Measurements from ENCODE around the gene ADGRE3. TPM values are rescaled to one million over a fixed set of nuclear protein-coding genes. Genes with fewer than 3 reads are reported as not detected.

ADGRE3 gene
- total RNA-seq, 1 donor from 2014 or later, result not detected

GRCh38 chr19:14682084-14682483 is 7.4 kb upstream of the ADGRE3 start:
- Mint-ChIP-seq H3K9me3 (ENCODE audit: unreplicated experiment) (no peaks in the 10 kb centered on the region), H3K27ac (ENCODE audit: unreplicated experiment) (no peak overlapping the region), H3K36me3 (ENCODE audit: low read depth, unreplicated experiment) (no peaks in the 10 kb centered on the region), H3K27me3 (ENCODE audit: low read depth, unreplicated experiment) (peaks cover 18% of the 10 kb centered on the region), H3K4me1 (ENCODE audit: low read depth, unreplicated experiment) (no peaks in the 10 kb centered on the region), H3K4me3 (ENCODE audit: unreplicated experiment) (no peak overlapping the region)
- no peak for FAIRE-seq
- DNase-seq (ENCODE audit: low read depth), result no peak
- H3K4me3 ChIP-seq (ENCODE audit: insufficient read depth, low read depth, low read length), result no peak overlapping the region
- no peak for TF ChIP-seq CTCF (IDR thresholded peaks at IDR 0.05; ENCODE audit: insufficient read depth, low read depth, low read length)
- TF ChIP-seq EZH2 (IDR thresholded peaks at IDR 0.05; ENCODE audit: insufficient read depth, low read length), result no peak
- no peak overlapping the region for H3K27ac ChIP-seq (ENCODE audit: low read depth, low read length)
- H3K79me2 ChIP-seq (ENCODE audit: insufficient read depth, low read length), result no peaks in the 10 kb centered on the region
- H2AFZ ChIP-seq (ENCODE audit: low read depth, low read length), result no peak overlapping the region
- H3K4me1 ChIP-seq (ENCODE audit: insufficient read depth, low read length), result no peaks in the 10 kb centered on the region
- H3K9me3 ChIP-seq (ENCODE audit: insufficient read depth, low read depth, low read length), result no peaks in the 10 kb centered on the region
- no peak overlapping the region for H3K9ac ChIP-seq (ENCODE audit: low read length)
- no peaks in the 10 kb centered on the region for H3K27me3 ChIP-seq (ENCODE audit: insufficient read depth, low read length)
- no peaks in the 10 kb centered on the region for H3K36me3 ChIP-seq (ENCODE audit: insufficient read depth, low read length)
- H3K4me2 ChIP-seq (ENCODE audit: low read length), result no peak overlapping the region
- no peaks in the 10 kb centered on the region for H4K20me1 ChIP-seq (ENCODE audit: insufficient read depth, low read length)

- no peak overlapping the region for H3K4me3 Mint-ChIP-seq (ENCODE audit: unreplicated experiment)
- Histone ChIP-seq H3K4me2 (ENCODE audit: low read length) (no peak overlapping the region), H4K20me1 (ENCODE audit: insufficient read depth, low read length) (no peaks in the 10 kb centered on the region), H2AFZ (ENCODE audit: low read depth, low read length) (no peak overlapping the region), H3K27me3 (ENCODE audit: insufficient read depth, low read length) (no peaks in the 10 kb centered on the region), H3K9me3 (ENCODE audit: insufficient read depth, low read depth, low read length) (no peaks in the 10 kb centered on the region), H3K4me3 (ENCODE audit: insufficient read depth, low read depth, low read length) (no peak overlapping the region), H3K27ac (ENCODE audit: low read depth, low read length) (no peak overlapping the region), H3K9ac (ENCODE audit: low read length) (no peak overlapping the region), H3K79me2 (ENCODE audit: insufficient read depth, low read length) (no peaks in the 10 kb centered on the region), H3K4me1 (ENCODE audit: insufficient read depth, low read length) (no peaks in the 10 kb centered on the region), H3K36me3 (ENCODE audit: insufficient read depth, low read length) (no peaks in the 10 kb centered on the region)
- TF ChIP-seq EZH2 (IDR thresholded peaks at IDR 0.05; ENCODE audit: insufficient read depth, low read length), result no peak
- TF ChIP-seq CTCF (IDR thresholded peaks at IDR 0.05; ENCODE audit: insufficient read depth, low read depth, low read length), result no peak
- no peaks in the 10 kb centered on the region for H3K9me3 Mint-ChIP-seq (ENCODE audit: unreplicated experiment)
- H3K36me3 Mint-ChIP-seq (ENCODE audit: low read depth, unreplicated experiment), result no peaks in the 10 kb centered on the region
- H3K4me1 Mint-ChIP-seq (ENCODE audit: low read depth, unreplicated experiment), result no peaks in the 10 kb centered on the region
- H3K27ac Mint-ChIP-seq (ENCODE audit: unreplicated experiment), result no peak overlapping the region
- H3K27me3 Mint-ChIP-seq (ENCODE audit: low read depth, unreplicated experiment), result peaks cover 20% of the 10 kb centered on the region
- FAIRE-seq, result no peak
- no peak for DNase-seq (ENCODE audit: low read depth)
These were observed 3.6 kb upstream of the ADGRE3 start for GRCh38 chr19:14678199-14678598.

- no peaks in the 10 kb centered on the region for H3K9me3 Mint-ChIP-seq (ENCODE audit: unreplicated experiment)
- H3K27ac ChIP-seq (ENCODE audit: low read depth, low read length), result no peak overlapping the region
- FAIRE-seq, result no peak
These were observed 2.8 kb upstream of the ADGRE3 start for GRCh38 chr19:14677464-14677863.

More at GRCh38 chr19:14677464-14677863, 2.8 kb upstream of the ADGRE3 start:
- H3K36me3 ChIP-seq (ENCODE audit: insufficient read depth, low read length), result no peaks in the 10 kb centered on the region
- DNase-seq (ENCODE audit: low read depth), result no peak
- H3K36me3 Mint-ChIP-seq (ENCODE audit: low read depth, unreplicated experiment), result no peaks in the 10 kb centered on the region
- H3K27me3 ChIP-seq (ENCODE audit: insufficient read depth, low read length), result no peaks in the 10 kb centered on the region
- H3K9me3 ChIP-seq (ENCODE audit: insufficient read depth, low read depth, low read length), result no peaks in the 10 kb centered on the region
- no peaks in the 10 kb centered on the region for H3K4me1 Mint-ChIP-seq (ENCODE audit: low read depth, unreplicated experiment)
- TF ChIP-seq EZH2 (IDR thresholded peaks at IDR 0.05; ENCODE audit: insufficient read depth, low read length) (no peak), CTCF (IDR thresholded peaks at IDR 0.05; ENCODE audit: insufficient read depth, low read depth, low read length) (no peak)
- H4K20me1 ChIP-seq (ENCODE audit: insufficient read depth, low read length), result no peaks in the 10 kb centered on the region
- no peak overlapping the region for H2AFZ ChIP-seq (ENCODE audit: low read depth, low read length)
- H3K4me3 ChIP-seq (ENCODE audit: insufficient read depth, low read depth, low read length), result no peak overlapping the region
- no peaks in the 10 kb centered on the region for H3K4me1 ChIP-seq (ENCODE audit: insufficient read depth, low read length)
- no peak overlapping the region for H3K27ac Mint-ChIP-seq (ENCODE audit: unreplicated experiment)
- H3K79me2 ChIP-seq (ENCODE audit: insufficient read depth, low read length), result no peaks in the 10 kb centered on the region
- H3K4me3 Mint-ChIP-seq (ENCODE audit: unreplicated experiment), result no peak overlapping the region
- no peak overlapping the region for H3K9ac ChIP-seq (ENCODE audit: low read length)
- no peak overlapping the region for H3K4me2 ChIP-seq (ENCODE audit: low read length)
- peaks cover 18% of the 10 kb centered on the region for H3K27me3 Mint-ChIP-seq (ENCODE audit: low read depth, unreplicated experiment)
